ENCODE measurements around the gene GREB1L.

The GREB1L gene

GRCh38 chr18:21490748-21491147 lies 248.7 kb downstream of the GREB1L start:
- no peaks in the 10 kb centered on the region for H3K9me3 ChIP-seq
- no peak overlapping the region for H3K27ac ChIP-seq
- H3K4me1 ChIP-seq (ENCODE audit: control insufficient read depth in 1 of 2, insufficient read depth in 1 of 2, low read depth in 1 of 2, low read length in 1 of 2) = no peaks in the 10 kb centered on the region
- H3K36me3 ChIP-seq = no peaks in the 10 kb centered on the region
- no peak overlapping the region for H3K4me3 ChIP-seq (ENCODE audit: low read depth in 1 of 2, low read length in 1 of 2)
- H3K27me3 ChIP-seq = no peaks in the 10 kb centered on the region
- no peak for TF ChIP-seq CTCF (IDR thresholded peaks at IDR 0.05)

DNA sequence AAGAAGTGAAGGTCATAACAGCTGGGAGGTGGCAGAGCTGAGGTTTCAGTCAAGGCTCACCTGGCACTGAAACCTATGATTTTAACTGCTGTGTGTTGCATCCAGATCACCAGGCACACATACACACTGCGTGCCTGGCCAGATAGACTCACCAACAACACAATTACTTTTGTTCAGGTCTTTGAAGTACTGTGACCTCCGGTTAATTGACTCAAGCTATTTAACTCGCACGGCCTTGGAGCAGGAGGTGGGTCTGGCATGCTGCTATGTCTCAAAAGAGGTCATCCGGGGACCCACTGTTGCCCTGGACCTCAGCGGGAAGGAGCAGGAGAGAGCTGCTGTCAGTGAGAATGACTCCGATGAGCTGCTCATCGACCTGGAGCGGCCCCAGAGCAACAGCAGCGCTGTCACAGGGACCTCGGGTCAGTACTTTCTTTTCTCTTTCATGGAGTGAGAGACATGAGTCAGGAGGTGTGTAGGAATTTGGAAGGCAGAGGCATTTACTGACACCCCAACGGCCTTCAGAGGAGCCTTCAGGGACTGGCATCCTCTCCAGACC lies 254.3 kb downstream of the GREB1L start:
- Histone ChIP-seq H3K36me3 (no peaks in the 10 kb centered on the region), H3K4me1 (ENCODE audit: control insufficient read depth in 1 of 2, insufficient read depth in 1 of 2, low read depth in 1 of 2, low read length in 1 of 2) (no peaks in the 10 kb centered on the region), H3K27me3 (no peaks in the 10 kb centered on the region), H3K4me3 (ENCODE audit: low read depth in 1 of 2, low read length in 1 of 2) (no peak overlapping the region), H3K27ac (no peak overlapping the region), H3K9me3 (no peaks in the 10 kb centered on the region)
- TF ChIP-seq CTCF (IDR thresholded peaks at IDR 0.05) = no peak

GRCh38 chr18:21499997-21500396 lies 258.0 kb downstream of the GREB1L start:
- Histone ChIP-seq H3K27ac (no peak overlapping the region), H3K27me3 (no peaks in the 10 kb centered on the region), H3K4me1 (ENCODE audit: control insufficient read depth in 1 of 2, insufficient read depth in 1 of 2, low read depth in 1 of 2, low read length in 1 of 2) (no peaks in the 10 kb centered on the region), H3K4me3 (ENCODE audit: low read depth in 1 of 2, low read length in 1 of 2) (no peak overlapping the region), H3K36me3 (no peaks in the 10 kb centered on the region), H3K9me3 (no peaks in the 10 kb centered on the region)
- TF ChIP-seq CTCF (IDR thresholded peaks at IDR 0.05) = no peak

DNA sequence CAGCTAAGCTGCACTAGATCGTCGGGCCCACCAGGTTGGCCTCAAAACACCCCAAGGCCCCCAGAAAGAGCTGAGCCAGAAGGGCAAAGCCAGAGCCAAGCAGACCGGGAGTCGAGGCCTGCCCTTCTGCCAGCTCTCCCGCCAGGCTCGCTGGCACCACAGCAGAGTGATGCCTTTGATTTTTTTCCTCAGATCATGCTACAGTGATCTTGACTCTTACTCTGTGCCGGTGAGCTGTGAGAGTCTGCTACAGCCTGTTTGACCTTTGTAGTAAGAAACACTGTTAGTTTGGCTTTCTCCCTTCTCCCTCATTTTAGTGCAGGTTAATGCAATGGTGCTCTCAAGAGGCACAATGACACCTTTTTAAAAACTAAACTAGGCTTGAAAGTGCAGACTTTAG lies 260.6 kb downstream of the GREB1L start:
- H3K27me3 ChIP-seq = no peaks in the 10 kb centered on the region
- no peaks in the 10 kb centered on the region for H3K9me3 ChIP-seq
- H3K4me3 ChIP-seq (ENCODE audit: low read depth in 1 of 2, low read length in 1 of 2) = no peak overlapping the region
- no peak overlapping the region for H3K27ac ChIP-seq
- no peak for TF ChIP-seq CTCF (IDR thresholded peaks at IDR 0.05)
- no peaks in the 10 kb centered on the region for H3K36me3 ChIP-seq
- no peaks in the 10 kb centered on the region for H3K4me1 ChIP-seq (ENCODE audit: control insufficient read depth in 1 of 2, insufficient read depth in 1 of 2, low read depth in 1 of 2, low read length in 1 of 2)

DNA sequence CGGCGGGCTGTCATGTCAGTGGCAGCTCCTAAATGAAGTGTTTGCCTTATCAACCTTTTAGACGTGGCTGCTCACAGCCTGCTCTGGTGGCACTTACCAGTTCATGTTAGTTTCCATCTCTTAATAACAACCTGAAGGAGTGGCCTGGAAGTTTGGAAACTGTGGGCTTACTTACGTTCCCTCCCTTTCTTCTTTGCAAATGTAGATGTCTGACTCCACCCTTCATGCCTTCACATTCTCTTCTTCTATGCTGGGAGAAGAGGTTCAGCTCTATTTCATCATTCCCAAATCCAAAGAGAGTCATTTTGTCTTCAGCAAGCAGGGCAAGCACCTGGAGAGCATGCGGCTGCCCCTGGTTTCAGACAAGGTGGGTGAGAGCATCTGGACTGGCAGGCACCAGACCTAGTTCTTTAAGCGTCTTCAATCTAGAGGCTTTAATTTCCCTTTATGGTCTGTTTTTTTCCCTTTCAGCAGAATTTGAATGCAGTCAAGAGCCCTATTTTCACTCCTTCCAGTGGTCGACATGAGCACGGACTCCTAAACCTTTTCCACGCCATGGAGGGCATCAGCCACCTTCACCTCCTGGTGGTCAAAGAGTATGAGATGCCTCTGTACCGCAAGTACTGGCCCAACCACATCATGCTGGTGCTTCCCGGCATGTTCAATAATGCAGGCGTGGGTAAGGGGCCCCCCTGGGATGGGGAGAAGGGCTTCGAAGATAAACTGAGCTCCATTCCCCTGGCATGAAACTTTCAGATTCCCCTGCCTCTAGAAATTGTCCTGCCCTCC lies 266.1 kb downstream of the GREB1L start:
- H3K4me3 ChIP-seq (ENCODE audit: low read depth in 1 of 2, low read length in 1 of 2) = no peak overlapping the region
- TF ChIP-seq CTCF (IDR thresholded peaks at IDR 0.05) = no peak
- H3K27me3 ChIP-seq = no peaks in the 10 kb centered on the region
- H3K27ac ChIP-seq = no peak overlapping the region
- H3K9me3 ChIP-seq = no peaks in the 10 kb centered on the region
- no peaks in the 10 kb centered on the region for H3K4me1 ChIP-seq (ENCODE audit: control insufficient read depth in 1 of 2, insufficient read depth in 1 of 2, low read depth in 1 of 2, low read length in 1 of 2)
- no peaks in the 10 kb centered on the region for H3K36me3 ChIP-seq

All from neutrophil (primary cell).